Measurements from ENCODE around the gene MAPK8IP2. TPM values are rescaled to one million over a fixed set of nuclear protein-coding genes. Genes with fewer than 3 reads are reported as not detected.

MAPK8IP2 gene
- total and polyA plus RNA-seq, 10 of the 15 experiments (the other 5 are each of a cell fraction or from before 2014, with no cell fraction given) = 0.01 to 0.13 (median 0.06) TPM; not detected in 4

DNA sequence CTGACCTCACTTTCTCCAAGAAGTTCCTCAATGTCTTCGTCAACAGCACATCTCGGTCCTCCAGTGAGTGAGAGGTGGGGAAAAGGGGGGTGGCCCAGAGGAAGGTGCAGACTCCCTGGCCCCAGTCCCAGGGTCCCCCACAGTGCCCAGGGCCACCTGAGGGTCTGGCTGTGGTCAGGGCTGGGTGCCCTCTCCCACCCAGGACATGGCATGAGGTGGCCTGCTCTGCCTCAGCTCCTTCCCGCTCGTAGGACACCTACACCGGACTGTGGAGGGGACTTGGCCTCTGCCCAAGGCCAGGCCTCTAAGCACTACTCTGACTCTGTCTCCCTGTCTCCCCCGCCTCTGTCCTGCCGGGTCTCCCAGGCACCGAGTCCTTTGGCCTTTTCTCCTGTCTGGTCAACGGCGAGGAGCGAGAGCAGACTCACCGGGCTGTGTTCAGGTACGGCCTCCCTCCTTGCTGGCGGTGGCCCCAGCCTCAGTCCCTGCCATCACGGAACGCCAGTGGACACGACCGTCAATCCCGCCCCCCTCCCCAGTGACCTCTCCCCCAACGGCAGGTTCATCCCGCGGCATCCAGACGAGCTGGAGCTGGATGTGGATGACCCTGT is 4.5 kb downstream of the MAPK8IP2 start (continued):
- TF ChIP-seq MYC (IDR thresholded peaks at IDR 0.05; ENCODE audit: insufficient read depth, insufficient read length, insufficient replicate concordance, low read length, severe bottlenecking) (no peak), EED (IDR thresholded peaks at IDR 0.05; ENCODE audit: low read depth) (no peak), CHD4 (IDR thresholded peaks at IDR 0.05) (no peak)

DNA sequence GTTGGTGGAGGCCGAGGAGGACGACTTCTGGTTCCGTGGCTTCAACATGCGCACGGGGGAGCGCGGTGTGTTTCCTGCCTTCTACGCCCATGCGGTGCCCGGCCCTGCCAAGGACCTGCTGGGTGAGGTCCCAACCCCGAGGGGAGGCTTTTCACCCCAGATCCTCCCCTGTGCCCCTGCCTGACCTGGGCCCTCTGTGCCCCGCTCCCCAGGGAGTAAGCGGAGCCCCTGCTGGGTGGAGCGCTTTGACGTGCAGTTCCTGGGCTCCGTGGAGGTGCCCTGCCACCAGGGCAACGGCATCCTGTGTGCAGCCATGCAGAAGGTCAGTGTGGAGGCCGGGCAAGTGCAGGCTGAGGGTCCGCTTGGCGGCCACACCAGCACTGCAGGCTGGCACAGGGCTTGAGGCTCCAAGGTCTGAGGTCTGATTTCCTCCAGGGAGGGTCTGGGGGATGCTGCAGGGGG is 5.1 kb downstream of the MAPK8IP2 start:
- no TSS peak for BruUV-seq (replicated peaks)
- Histone ChIP-seq H4K20me1 (ENCODE audit: control insufficient read depth, insufficient read depth) (no peaks in the 10 kb centered on the region), H3K36me3 (ENCODE audit: control insufficient read depth in 2 of 2, insufficient read depth in 2 of 2, low read length in 1 of 2) (no peaks in the 10 kb centered on the region), H3K27me3 (replicated peaks in 1 of 2; ENCODE audit: control insufficient read depth in 2 of 2, insufficient read depth in 2 of 2, low read length in 1 of 2) (peaks cover 2 to 6% of the 10 kb centered on the region in 2 experiments; a peak in 3 of 4 replicates), H3K4me3 (no peak overlapping the region), H3K4me1 (ENCODE audit: control insufficient read depth, insufficient read depth, low read length) (no peaks in the 10 kb centered on the region), H3K9me3 (replicated peaks; ENCODE audit: control insufficient read depth, insufficient read depth, low read length) (no peaks in the 10 kb centered on the region), H3K27ac (ENCODE audit: control insufficient read depth, insufficient read depth) (no peak overlapping the region), H3K4me2 (ENCODE audit: control insufficient read depth, insufficient read depth) (no peak overlapping the region), H3K79me2 (ENCODE audit: control insufficient read depth, insufficient read depth, low read length) (no peaks in the 10 kb centered on the region), H3K9ac (ENCODE audit: control insufficient read depth, insufficient read depth, low read length) (no peak overlapping the region), H2AFZ (ENCODE audit: control insufficient read depth, low read depth, low read length) (no peak overlapping the region)
- CTCF ChIA-PET = interaction anchor here (1.2 kb wide), 1 partner anchor 15 kb away, joined by 6 read pairs; no protein-coding TSS in a partner anchor
- no peak for TF ChIP-seq IRF4 (IDR thresholded peaks at IDR 0.05; ENCODE audit: low read depth, low read length)
- no peak for TF ChIP-seq IKZF1 (conservative IDR thresholded peaks at IDR 0.05)
- DNase-seq (ENCODE audit: low read depth, low spot score) (no peak), FAIRE-seq (no peak), ATAC-seq (no peak)
- POLR2A ChIA-PET = no interaction called here
- 44% methylated on average over 20 of the region's 20 CpGs for WGBS (ENCODE audit: insufficient coverage, insufficient replicate concordance, low lambda C conversion rate, missing lambda C conversion rate)
- intact Hi-C loops (cut with micrococcal nuclease; ENCODE audit: unreplicated experiment) = no loop called here
- SMC1A ChIA-PET (ENCODE audit: uncharacterized antibody, unreplicated experiment) = no interaction called here
- in situ Hi-C loops (cut with MboI) = no loop called here
- RAD21 ChIA-PET (ENCODE audit: unreplicated experiment) = no interaction called here
